Osteoblast (primary cell): ENCODE results near the gene DUSP16. TPM values are rescaled to one million over a fixed set of nuclear protein-coding genes. Genes with fewer than 3 reads are reported as not detected.
"Not testable (repeated sequence)": the region's sequence is repeated elsewhere in the genome, so short reads cannot be mapped to it uniquely, and the experiment has no call there.

Experiments used
- DNase-seq: peaks from one replicate; pipeline ENCODE4 v3.0.0; 2011; ENCODE audit warnings: low spot score, mixed read lengths; ENCODE audit not compliant: insufficient read length; ENCODE audit errors: missing footprints
- H2AFZ ChIP-seq: 2 replicates; pipeline ENCODE4 v1.6.0; 2011; ENCODE audit warnings: mild to moderate bottlenecking, low read length
- H3K27ac ChIP-seq: 2 replicates; pipeline ENCODE4 v1.5.1; 2011; ENCODE audit warnings: mild to moderate bottlenecking, low read depth, low read length, moderate library complexity
- H3K27me3 ChIP-seq: 2 replicates; pipeline ENCODE4 v1.6.0; 2012; ENCODE audit warnings: mild to moderate bottlenecking, control low read depth, inconsistent platforms, low read length, moderate library complexity; ENCODE audit not compliant: insufficient read depth
- H3K36me3 ChIP-seq: 2 replicates; pipeline ENCODE4 v1.5.1; 2011; ENCODE audit warnings: mild to moderate bottlenecking, low read length, control low read depth, moderate library complexity; ENCODE audit not compliant: insufficient read depth
- H3K4me1 ChIP-seq: 2 replicates; pipeline ENCODE4 v1.5.1; 2011; ENCODE audit warnings: mild to moderate bottlenecking, low read length, control low read depth, moderate library complexity; ENCODE audit not compliant: insufficient read depth
- H3K4me2 ChIP-seq: 2 replicates; pipeline ENCODE4 v1.6.0; 2011; ENCODE audit warnings: mild to moderate bottlenecking, low read length; ENCODE audit not compliant: insufficient read depth
- H3K4me3 ChIP-seq: fragments of 200-600 bp; sonication (generic); 3 replicates; pipeline ENCODE4 v1.5.1; 2012; ENCODE audit warnings: mild to moderate bottlenecking, low read length, inconsistent platforms; ENCODE audit not compliant: insufficient read depth
- H3K79me2 ChIP-seq: 2 replicates; pipeline ENCODE4 v1.6.0; 2012; ENCODE audit warnings: mild to moderate bottlenecking, low read length, control low read depth, inconsistent platforms; ENCODE audit not compliant: insufficient read depth
- H3K9me3 ChIP-seq: 2 replicates; pipeline ENCODE4 v1.5.1; 2011; ENCODE audit warnings: low read depth, low read length, control low read depth
- H4K20me1 ChIP-seq: 2 replicates; pipeline ENCODE4 v1.6.0; 2012; ENCODE audit warnings: mild to moderate bottlenecking, low read length, control low read depth; ENCODE audit not compliant: insufficient read depth
- CTCF ChIP-seq: IDR thresholded peaks from 2 replicates; pipeline ENCODE4 v1.5.1; 2011; ENCODE audit warnings: mild to moderate bottlenecking, low read depth, low read length, moderate library complexity; ENCODE audit errors: extremely low read depth
- total RNA-seq: library from RNA; depleted of rRNA; stranded (reverse); fragments of >200 nt; gene quantifications from 2 replicates; pipeline ENCODE4 v1.2.3, GENCODE V29; 2012

Gene DUSP16
- total RNA-seq, 1 donor, result 5.1 TPM

- peaks cover 8% of the 10 kb centered on the region for H3K36me3 ChIP-seq
- no peak overlapping the region for H3K4me3 ChIP-seq
- no peak overlapping the region for H2AFZ ChIP-seq
- H4K20me1 ChIP-seq, result no peaks in the 10 kb centered on the region
- no peaks in the 10 kb centered on the region for H3K9me3 ChIP-seq
- H3K4me1 ChIP-seq, result no peaks in the 10 kb centered on the region
- no peaks in the 10 kb centered on the region for H3K27me3 ChIP-seq
- H3K4me2 ChIP-seq, result no peak overlapping the region
- TF ChIP-seq CTCF, result no peak
- no peak overlapping the region for H3K27ac ChIP-seq
- no peak for DNase-seq
- H3K79me2 ChIP-seq, result no peaks in the 10 kb centered on the region
Measured at GRCh38 chr12:12523229-12523628, 39.4 kb downstream of the DUSP16 start.

- H3K36me3 ChIP-seq, H3K4me1 ChIP-seq, H3K27me3 ChIP-seq, H4K20me1 ChIP-seq, H3K4me2 ChIP-seq, H3K4me3 ChIP-seq, H3K79me2 ChIP-seq, DNase-seq, H3K9me3 ChIP-seq, H2AFZ ChIP-seq, H3K27ac ChIP-seq: not testable (repeated sequence)
Measured at GRCh38 chr12:12522657-12523056, 40.0 kb downstream of the DUSP16 start.

GRCh38 chr12:12521888-12522287, 40.8 kb downstream of the DUSP16 start:
- no peaks in the 10 kb centered on the region for H3K27me3 ChIP-seq
- H3K4me1 ChIP-seq, result no peaks in the 10 kb centered on the region
- DNase-seq, result no peak
- no peak overlapping the region for H3K4me2 ChIP-seq
- no peak for TF ChIP-seq CTCF
- no peaks in the 10 kb centered on the region for H3K79me2 ChIP-seq
- no peak overlapping the region for H2AFZ ChIP-seq
- peaks cover 8% of the 10 kb centered on the region for H3K36me3 ChIP-seq
- no peaks in the 10 kb centered on the region for H4K20me1 ChIP-seq
- H3K4me3 ChIP-seq, result no peak overlapping the region
- H3K27ac ChIP-seq, result no peak overlapping the region
- H3K9me3 ChIP-seq, result no peaks in the 10 kb centered on the region

GRCh38 chr12:12521044-12521485, 41.6 kb downstream of the DUSP16 start:
- no peaks in the 10 kb centered on the region for H3K27me3 ChIP-seq
- H3K79me2 ChIP-seq, result no peaks in the 10 kb centered on the region
- H3K36me3 ChIP-seq, result peaks cover 8% of the 10 kb centered on the region
- H3K4me3 ChIP-seq, result no peak overlapping the region
- H3K9me3 ChIP-seq, result no peaks in the 10 kb centered on the region
- TF ChIP-seq CTCF, result no peak
- H2AFZ ChIP-seq, result no peak overlapping the region
- no peaks in the 10 kb centered on the region for H4K20me1 ChIP-seq
- no peak for DNase-seq
- no peak overlapping the region for H3K4me2 ChIP-seq
- no peaks in the 10 kb centered on the region for H3K4me1 ChIP-seq
- no peak overlapping the region for H3K27ac ChIP-seq

- H4K20me1 ChIP-seq, result no peaks in the 10 kb centered on the region
- no peak overlapping the region for H3K4me3 ChIP-seq
- H3K27ac ChIP-seq, result no peak overlapping the region
- no peak for TF ChIP-seq CTCF
- H3K4me2 ChIP-seq, result no peak overlapping the region
- H3K4me1 ChIP-seq, result no peaks in the 10 kb centered on the region
- no peak overlapping the region for H2AFZ ChIP-seq
- DNase-seq, result no peak
- H3K9me3 ChIP-seq, result no peaks in the 10 kb centered on the region
- H3K36me3 ChIP-seq, result peaks cover 8% of the 10 kb centered on the region
- no peaks in the 10 kb centered on the region for H3K79me2 ChIP-seq
- H3K27me3 ChIP-seq, result no peaks in the 10 kb centered on the region
Measured at GRCh38 chr12:12520273-12520672, 42.4 kb downstream of the DUSP16 start.
